Activated gamma-delta T cell treated with Interleukin-2 at 50 U/mL for 16 hours (primary cell): ENCODE results near the gene UBC.

Experiments
- DNase-seq: peaks from one replicate; pipeline ENCODE4 v3.0.0-alpha.2; 2020

UBC gene

GRCh38 chr12:124862768-124863415 is 51.6 kb downstream of the UBC start:
- no peak for DNase-seq

GRCh38 chr12:124861898-124862676 is 52.4 kb downstream of the UBC start:
- no peak for DNase-seq
